Measurements from ENCODE around the gene PRRC2C. TPM values are rescaled to one million over a fixed set of nuclear protein-coding genes. Genes with fewer than 3 reads are reported as not detected.

PRRC2C gene
- total and polyA plus RNA-seq, 2 experiments from 2014 or later, result 70.0 to 83.3 TPM

- H3K4me1 ChIP-seq (ENCODE audit: low read depth), result peaks cover 13% of the 10 kb centered on the region
- TF ChIP-seq, protein P1, sequence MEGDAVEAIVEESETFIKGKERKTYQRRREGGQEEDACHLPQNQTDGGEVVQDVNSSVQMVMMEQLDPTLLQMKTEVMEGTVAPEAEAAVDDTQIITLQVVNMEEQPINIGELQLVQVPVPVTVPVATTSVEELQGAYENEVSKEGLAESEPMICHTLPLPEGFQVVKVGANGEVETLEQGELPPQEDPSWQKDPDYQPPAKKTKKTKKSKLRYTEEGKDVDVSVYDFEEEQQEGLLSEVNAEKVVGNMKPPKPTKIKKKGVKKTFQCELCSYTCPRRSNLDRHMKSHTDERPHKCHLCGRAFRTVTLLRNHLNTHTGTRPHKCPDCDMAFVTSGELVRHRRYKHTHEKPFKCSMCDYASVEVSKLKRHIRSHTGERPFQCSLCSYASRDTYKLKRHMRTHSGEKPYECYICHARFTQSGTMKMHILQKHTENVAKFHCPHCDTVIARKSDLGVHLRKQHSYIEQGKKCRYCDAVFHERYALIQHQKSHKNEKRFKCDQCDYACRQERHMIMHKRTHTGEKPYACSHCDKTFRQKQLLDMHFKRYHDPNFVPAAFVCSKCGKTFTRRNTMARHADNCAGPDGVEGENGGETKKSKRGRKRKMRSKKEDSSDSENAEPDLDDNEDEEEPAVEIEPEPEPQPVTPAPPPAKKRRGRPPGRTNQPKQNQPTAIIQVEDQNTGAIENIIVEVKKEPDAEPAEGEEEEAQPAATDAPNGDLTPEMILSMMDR (IDR thresholded peaks at IDR 0.05; ENCODE audit: low read depth, low read length), result no peak
- DNase-seq (ENCODE audit: low read depth in 1 of 2, low spot score in 1 of 2), result no peak
- no peaks in the 10 kb centered on the region for H3K36me3 ChIP-seq
- H3K27ac ChIP-seq, result peak overlapping the region; percentile 30
- no peaks in the 10 kb centered on the region for H3K27me3 ChIP-seq
- H3K4me3 ChIP-seq, result no peak overlapping the region
- H3K9me3 ChIP-seq (ENCODE audit: low read depth), result no peaks in the 10 kb centered on the region
Measured at GRCh38 chr1:171509191-171509590, 23.9 kb downstream of the PRRC2C start.

GRCh38 chr1:171513743-171514142 lies 28.4 kb downstream of the PRRC2C start:
- TF ChIP-seq, protein P1 (IDR thresholded peaks at IDR 0.05; ENCODE audit: low read depth, low read length), result no peak
- H3K36me3 ChIP-seq, result peaks cover 33% of the 10 kb centered on the region

GRCh38 chr1:171515299-171515698 lies 30.0 kb downstream of the PRRC2C start:
- no peak for DNase-seq (ENCODE audit: low read depth in 1 of 2, low spot score in 1 of 2)
- Histone ChIP-seq H3K36me3 (peaks cover 46% of the 10 kb centered on the region), H3K9me3 (ENCODE audit: low read depth) (no peaks in the 10 kb centered on the region), H3K27me3 (no peaks in the 10 kb centered on the region), H3K27ac (no peak overlapping the region), H3K4me3 (no peak overlapping the region), H3K4me1 (ENCODE audit: low read depth) (no peaks in the 10 kb centered on the region)
- TF ChIP-seq, protein P1 (IDR thresholded peaks at IDR 0.05; ENCODE audit: low read depth, low read length), result no peak

More at GRCh38 chr1:171513743-171514142, 28.4 kb downstream of the PRRC2C start:
- no peaks in the 10 kb centered on the region for H3K4me1 ChIP-seq (ENCODE audit: low read depth)
- H3K27ac ChIP-seq, result no peak overlapping the region
- no peaks in the 10 kb centered on the region for H3K9me3 ChIP-seq (ENCODE audit: low read depth)
- no peaks in the 10 kb centered on the region for H3K27me3 ChIP-seq
- no peak for DNase-seq (ENCODE audit: low read depth in 1 of 2, low spot score in 1 of 2)
- no peak overlapping the region for H3K4me3 ChIP-seq

- Histone ChIP-seq H3K4me1 (ENCODE audit: low read depth) (no peaks in the 10 kb centered on the region), H3K4me3 (no peak overlapping the region), H3K36me3 (peaks cover 48% of the 10 kb centered on the region), H3K27ac (no peak overlapping the region), H3K27me3 (no peaks in the 10 kb centered on the region), H3K9me3 (ENCODE audit: low read depth) (no peaks in the 10 kb centered on the region)
- TF ChIP-seq, protein P1 (IDR thresholded peaks at IDR 0.05; ENCODE audit: low read depth, low read length), result no peak
- DNase-seq (ENCODE audit: low read depth in 1 of 2, low spot score in 1 of 2), result no peak
Measured at GRCh38 chr1:171515741-171516140, 30.4 kb downstream of the PRRC2C start.

DNA sequence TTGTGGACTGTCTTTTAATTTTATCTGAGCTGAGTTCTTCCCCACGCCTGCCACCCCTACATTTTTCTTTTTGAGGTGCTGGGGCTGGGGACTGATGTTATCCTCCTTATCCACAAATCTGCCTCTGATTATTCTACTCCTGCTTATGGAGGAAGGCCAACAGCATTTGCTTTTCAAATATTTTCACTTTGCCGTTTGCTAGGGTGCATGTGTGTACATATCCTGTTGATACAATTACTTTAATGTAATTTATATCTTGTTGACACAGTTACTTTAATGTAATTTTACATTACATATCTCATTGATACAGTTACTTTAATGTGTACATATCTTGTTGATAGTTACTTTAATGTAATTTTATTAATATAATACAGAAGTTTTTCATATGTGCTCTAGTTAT lies 36.2 kb downstream of the PRRC2C start:
- Histone ChIP-seq H3K4me3 (no peak overlapping the region), H3K36me3 (peaks cover 76% of the 10 kb centered on the region)
- DNase-seq (ENCODE audit: low read depth in 1 of 2, low spot score in 1 of 2), result no peak

More for the DNA sequence above, 36.2 kb downstream of the PRRC2C start:
- Histone ChIP-seq H3K4me1 (ENCODE audit: low read depth) (no peaks in the 10 kb centered on the region), H3K27ac (no peak overlapping the region), H3K27me3 (no peaks in the 10 kb centered on the region), H3K9me3 (ENCODE audit: low read depth) (no peaks in the 10 kb centered on the region)
- TF ChIP-seq, protein P1 (IDR thresholded peaks at IDR 0.05; ENCODE audit: low read depth, low read length), result no peak

All from cardiac muscle cell (in vitro differentiated cells and primary cell).